Measurements from ENCODE around the gene UCP3. TPM values are rescaled to one million over a fixed set of nuclear protein-coding genes. Genes with fewer than 3 reads are reported as not detected.

The UCP3 gene
- total and polyA plus RNA-seq, 4 donors, result 0.07 to 1.3 (median 0.34) TPM

- H3K4me3 ChIP-seq (ENCODE audit: low read depth in 1 of 3, low read length in 3 of 3), result no peak overlapping the region
- 52% methylated on average over 2 of the region's 2 CpGs for WGBS
- H3K36me3 ChIP-seq (ENCODE audit: control insufficient read depth in 4 of 4, insufficient read depth in 3 of 4, low read depth in 1 of 4, low read length in 3 of 4), result no peaks in the 10 kb centered on the region
- H3K9me3 ChIP-seq (ENCODE audit: control insufficient read depth in 4 of 4, low read length in 3 of 4), result no peaks in the 10 kb centered on the region
- H3K9ac ChIP-seq (ENCODE audit: low read depth in 1 of 2, low read length in 2 of 2), result no peak overlapping the region
- no peak for TF ChIP-seq JUND (IDR thresholded peaks at IDR 0.05)
- no peak for TF ChIP-seq HNF4A (conservative IDR thresholded peaks at IDR 0.05)
- TF ChIP-seq ATF3 (IDR thresholded peaks at IDR 0.05), result no peak
- no peak for TF ChIP-seq MAX (IDR thresholded peaks at IDR 0.05)
- no peak for TF ChIP-seq YY1 (IDR thresholded peaks at IDR 0.05)
- no peak for TF ChIP-seq FOXA2 (IDR thresholded peaks at IDR 0.05)
- TF ChIP-seq SP1 (IDR thresholded peaks at IDR 0.05), result no peak
- TF ChIP-seq GABPA (IDR thresholded peaks at IDR 0.05 in 1 of 2, conservative IDR thresholded peaks at IDR 0.05 in 1 of 2), result no peak
- TF ChIP-seq TAF1 (conservative IDR thresholded peaks at IDR 0.05), result no peak
- no peak for TF ChIP-seq RAD21 (IDR thresholded peaks at IDR 0.05)
- TF ChIP-seq RXRA (IDR thresholded peaks at IDR 0.05), result no peak
- TF ChIP-seq REST (IDR thresholded peaks at IDR 0.05), result no peak
- TF ChIP-seq HNF4G (IDR thresholded peaks at IDR 0.05), result no peak
- TF ChIP-seq NR2F2 (IDR thresholded peaks at IDR 0.05), result no peak
- no peak for TF ChIP-seq FOXA1 (IDR thresholded peaks at IDR 0.05)
- no peak for TF ChIP-seq EGR1 (IDR thresholded peaks at IDR 0.05; ENCODE audit: low read depth in 2 of 2)
- no peak for TF ChIP-seq ZBTB33 (IDR thresholded peaks at IDR 0.05)
- TF ChIP-seq CTCF (IDR thresholded peaks at IDR 0.05; ENCODE audit: low read depth, low read length, missing input control), result no peak
- no peak overlapping the region for H3K27ac ChIP-seq (ENCODE audit: low read depth in 1 of 2, low read length in 2 of 2)
- H3K27me3 ChIP-seq (ENCODE audit: control insufficient read depth in 4 of 4, insufficient read depth in 4 of 4, low read length in 3 of 4), result no peaks in the 10 kb centered on the region
- peaks cover 0 to 6% (median 1%) of the 10 kb centered on the region in 4 donors for H3K4me1 ChIP-seq (ENCODE audit: control insufficient read depth in 4 of 4, insufficient read depth in 4 of 4, low read length in 3 of 4)
- DNase-seq (ENCODE audit: low spot score), result no peak
Measured at GRCh38 chr11:73965764-73966121, 43.1 kb downstream of the UCP3 start.
